SU-DHL-6 (cell line): Measurements from ENCODE around the gene ADK.

Experiments
- CTCF ChIP-seq: fragments of 200-600 bp; sonication (generic); IDR thresholded peaks from one replicate; pipeline ENCODE4 v1.5.1; 2017; ENCODE audit warnings: antibody characterized with exemption, mild to moderate bottlenecking, low read length, moderate library complexity; ENCODE audit not compliant: insufficient read depth, poor library complexity, severe bottlenecking
- EZH2phosphoT487 ChIP-seq: fragments of 200-600 bp; sonication (generic), shearing (Covaris generic); conservative IDR thresholded peaks from 2 replicates; pipeline ENCODE4 v1.6.1; 2018; ENCODE audit warnings: mild to moderate bottlenecking, antibody characterized with exemption, low read length, moderate library complexity, mixed read lengths

DNA sequence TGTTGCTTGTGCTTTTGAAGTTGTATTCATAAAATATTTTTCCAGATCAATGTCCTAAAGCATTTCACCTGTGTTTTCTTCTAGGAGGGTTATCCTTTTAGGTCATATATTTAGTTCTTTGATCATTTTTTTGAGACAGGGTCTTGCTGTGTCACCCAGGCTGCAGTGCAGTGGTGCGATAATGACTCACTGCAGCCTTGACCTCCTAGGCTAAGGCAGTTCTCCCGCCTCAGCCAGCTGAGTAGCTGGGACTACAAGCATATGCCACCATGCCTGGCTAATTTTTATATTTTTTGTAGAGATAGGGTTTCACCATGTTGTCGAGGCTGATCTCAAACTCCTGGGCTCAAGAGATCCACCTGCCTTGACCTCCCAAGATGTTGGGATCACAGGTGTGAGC, 359.6 kb downstream of the ADK start:
- TF ChIP-seq CTCF (no peak), EZH2phosphoT487 (no peak)
